ENCODE measurements around the gene NBPF14. TPM values are rescaled to one million over a fixed set of nuclear protein-coding genes. Genes with fewer than 3 reads are reported as not detected.
"Not testable (repeated sequence)": the region's sequence is repeated elsewhere in the genome, so short reads cannot be mapped to it uniquely, and the experiment has no call there.

Gene NBPF14
- total RNA-seq, 1 donor from 2014 or later, result 5.4 TPM

DNA sequence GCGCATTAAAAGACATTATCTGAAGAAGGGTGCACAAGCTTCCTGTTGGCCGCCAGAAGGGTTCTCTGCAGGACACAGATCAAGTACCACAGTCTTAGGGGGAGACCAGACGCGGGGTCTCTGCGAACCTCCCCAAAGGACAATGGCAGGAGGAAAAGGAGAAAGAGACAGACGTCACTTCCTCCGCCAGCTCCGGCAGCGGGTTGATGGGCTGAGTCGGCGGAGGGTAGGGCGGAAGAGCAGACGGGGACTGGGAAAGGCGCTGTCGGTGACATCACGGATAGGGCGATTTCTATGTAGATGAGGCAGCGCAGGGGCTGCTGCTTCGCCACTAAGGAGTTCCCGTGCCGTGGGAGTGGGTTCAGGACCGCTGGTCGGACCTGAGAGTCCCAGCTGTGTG lies 73.7 kb downstream of the NBPF14 start:
- H3K4me1 Mint-ChIP-seq (ENCODE audit: unreplicated experiment); H3K36me3 Mint-ChIP-seq (ENCODE audit: low read depth, unreplicated experiment); H3K9me3 Mint-ChIP-seq (ENCODE audit: unreplicated experiment); H3K27me3 Mint-ChIP-seq (ENCODE audit: unreplicated experiment): not testable (repeated sequence)
- peak; percentile 70 for DNase-seq (ENCODE audit: low spot score)
- Mint-ChIP-seq H3K4me3 (ENCODE audit: unreplicated experiment) (peak overlapping the region; percentile 85), H3K27ac (ENCODE audit: unreplicated experiment) (peak overlapping the region; percentile 97)

DNA sequence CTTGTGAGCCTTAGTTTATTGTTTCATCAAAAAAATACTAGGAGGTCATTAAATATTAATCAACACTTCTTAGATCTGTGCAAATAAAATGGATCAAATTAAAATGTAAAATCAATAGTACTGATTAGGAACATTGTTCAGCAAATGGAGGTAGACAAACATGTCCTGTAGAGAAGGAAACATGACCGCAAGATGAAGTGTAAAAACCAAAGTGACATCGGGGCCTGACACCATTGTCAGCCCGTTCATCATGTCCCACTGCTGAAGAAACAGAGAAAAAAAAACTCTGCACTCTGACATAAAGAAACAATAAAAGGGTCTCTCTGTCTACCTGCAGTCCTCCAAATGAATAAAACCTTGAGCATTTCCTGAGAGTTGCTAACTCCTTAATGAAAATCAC lies 81.5 kb downstream of the NBPF14 start:
- H3K9me3 Mint-ChIP-seq (ENCODE audit: unreplicated experiment); DNase-seq (ENCODE audit: low spot score); H3K4me1 Mint-ChIP-seq (ENCODE audit: unreplicated experiment); H3K36me3 Mint-ChIP-seq (ENCODE audit: low read depth, unreplicated experiment); H3K27me3 Mint-ChIP-seq (ENCODE audit: unreplicated experiment); H3K27ac Mint-ChIP-seq (ENCODE audit: unreplicated experiment); H3K4me3 Mint-ChIP-seq (ENCODE audit: unreplicated experiment): not testable (repeated sequence)

DNA sequence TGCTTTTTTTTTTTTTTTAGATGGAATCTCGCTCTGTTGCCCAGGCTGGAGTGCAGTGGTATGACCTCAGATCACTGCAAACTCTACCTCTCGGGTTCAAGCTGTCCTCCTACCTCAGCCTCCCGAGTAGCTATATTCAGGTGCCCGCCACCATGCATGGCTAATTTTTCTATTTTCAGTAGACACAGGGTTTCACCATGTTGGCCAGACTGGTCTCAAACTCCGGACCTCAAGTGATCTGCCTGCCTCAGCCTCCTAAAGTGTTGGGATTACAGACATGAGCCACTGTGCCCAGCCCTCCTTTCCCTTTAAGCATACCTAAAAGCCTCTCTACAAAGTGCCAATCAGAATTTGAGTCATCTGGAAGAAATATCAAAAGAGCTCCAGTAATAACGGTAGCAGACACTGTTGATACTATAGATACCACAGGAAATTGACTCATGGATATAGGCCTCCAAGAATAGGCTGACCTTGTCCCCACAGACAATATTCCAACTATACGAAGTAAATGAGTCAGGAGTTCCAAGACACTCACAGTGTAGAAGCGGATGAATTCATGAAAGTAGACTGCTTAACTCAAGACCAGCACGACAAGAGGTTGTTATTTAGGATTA lies 83.1 kb downstream of the NBPF14 start:
- H3K27ac Mint-ChIP-seq (ENCODE audit: unreplicated experiment); DNase-seq (ENCODE audit: low spot score); H3K4me3 Mint-ChIP-seq (ENCODE audit: unreplicated experiment); H3K36me3 Mint-ChIP-seq (ENCODE audit: low read depth, unreplicated experiment); H3K9me3 Mint-ChIP-seq (ENCODE audit: unreplicated experiment); H3K27me3 Mint-ChIP-seq (ENCODE audit: unreplicated experiment); H3K4me1 Mint-ChIP-seq (ENCODE audit: unreplicated experiment): not testable (repeated sequence)

DNA sequence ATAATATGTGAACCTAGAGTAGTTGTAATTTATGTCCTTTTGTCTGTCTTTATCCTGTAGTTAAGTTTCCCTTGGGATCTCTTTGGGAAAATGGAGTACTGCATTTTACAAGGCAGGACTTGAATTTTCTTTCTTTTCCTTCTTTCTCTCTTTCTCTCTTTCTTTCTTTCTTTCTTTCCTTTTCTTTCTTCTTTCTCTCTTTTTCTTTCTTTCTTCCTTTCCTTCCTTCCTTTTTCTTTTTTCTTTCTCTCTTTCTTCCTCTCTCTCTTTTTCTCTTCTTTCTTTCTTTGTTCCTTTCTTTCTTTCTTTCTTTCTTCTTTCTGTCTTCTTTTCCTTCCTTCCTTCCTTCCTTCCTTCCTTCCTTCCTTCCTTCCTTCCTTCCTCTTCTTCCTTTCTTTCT lies 101.9 kb downstream of the NBPF14 start:
- not testable (repeated sequence) for H3K36me3 Mint-ChIP-seq (ENCODE audit: low read depth, unreplicated experiment); H3K27ac Mint-ChIP-seq (ENCODE audit: unreplicated experiment)

DNA sequence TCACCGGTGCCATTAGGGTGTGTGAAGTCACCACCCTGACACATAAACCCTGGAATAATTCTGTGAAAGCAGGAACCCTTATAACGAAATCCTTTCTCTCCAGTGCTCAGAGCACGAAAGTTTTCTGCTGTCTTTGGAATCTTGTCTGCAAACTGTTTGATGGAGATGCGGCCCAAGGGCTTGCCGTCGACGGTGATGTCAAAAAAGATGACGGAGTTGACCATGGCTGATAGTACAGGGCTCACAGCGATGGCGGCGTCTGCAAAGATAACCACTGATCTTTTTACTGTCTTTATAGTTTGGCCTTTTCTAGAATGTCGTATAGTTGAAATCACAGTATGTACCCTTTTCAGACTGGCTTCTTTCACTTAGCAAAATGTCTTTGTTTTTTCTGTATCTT lies 112.8 kb downstream of the NBPF14 start, which contains the start of gene PPIAL4G:
TSS of gene PPIAL4G (minus strand) at position 274 of the 400 bp plus-strand sequence. CDS start at position 224, 50 bp downstream.
- H3K27ac Mint-ChIP-seq (ENCODE audit: unreplicated experiment); DNase-seq (ENCODE audit: low spot score); H3K9me3 Mint-ChIP-seq (ENCODE audit: unreplicated experiment); H3K27me3 Mint-ChIP-seq (ENCODE audit: unreplicated experiment); H3K4me1 Mint-ChIP-seq (ENCODE audit: unreplicated experiment); H3K4me3 Mint-ChIP-seq (ENCODE audit: unreplicated experiment); H3K36me3 Mint-ChIP-seq (ENCODE audit: low read depth, unreplicated experiment): not testable (repeated sequence)

More for the DNA sequence above, 101.9 kb downstream of the NBPF14 start:
- H3K9me3 Mint-ChIP-seq (ENCODE audit: unreplicated experiment); H3K4me3 Mint-ChIP-seq (ENCODE audit: unreplicated experiment); H3K27me3 Mint-ChIP-seq (ENCODE audit: unreplicated experiment); H3K4me1 Mint-ChIP-seq (ENCODE audit: unreplicated experiment); DNase-seq (ENCODE audit: low spot score): not testable (repeated sequence)

Other genes starting within 250 kb of the NBPF14 start
- 0.08 TPM for gene PPIAL4G, start 112.7 kb downstream of the NBPF14 start, total RNA-seq (ENCODE audit: unreplicated experiment)
- not detected for gene NUDT4B, start 152.8 kb upstream of the NBPF14 start, total RNA-seq (ENCODE audit: unreplicated experiment)
- 9.4 TPM for gene PDE4DIP, start 248.4 kb upstream of the NBPF14 start, total RNA-seq (ENCODE audit: unreplicated experiment)